Epidermal melanocyte (primary cell): ENCODE results near the gene SLC25A11.

ENCODE experiments used
- DNase-seq: peaks from one replicate; pipeline ENCODE4 v3.0.0; 2011; ENCODE audit warnings: low spot score; ENCODE audit not compliant: insufficient read length

SLC25A11 gene

GRCh38 chr17:4896332-4897197, 43.3 kb downstream of the SLC25A11 start:
- peak; percentile 4 for DNase-seq

DNA sequence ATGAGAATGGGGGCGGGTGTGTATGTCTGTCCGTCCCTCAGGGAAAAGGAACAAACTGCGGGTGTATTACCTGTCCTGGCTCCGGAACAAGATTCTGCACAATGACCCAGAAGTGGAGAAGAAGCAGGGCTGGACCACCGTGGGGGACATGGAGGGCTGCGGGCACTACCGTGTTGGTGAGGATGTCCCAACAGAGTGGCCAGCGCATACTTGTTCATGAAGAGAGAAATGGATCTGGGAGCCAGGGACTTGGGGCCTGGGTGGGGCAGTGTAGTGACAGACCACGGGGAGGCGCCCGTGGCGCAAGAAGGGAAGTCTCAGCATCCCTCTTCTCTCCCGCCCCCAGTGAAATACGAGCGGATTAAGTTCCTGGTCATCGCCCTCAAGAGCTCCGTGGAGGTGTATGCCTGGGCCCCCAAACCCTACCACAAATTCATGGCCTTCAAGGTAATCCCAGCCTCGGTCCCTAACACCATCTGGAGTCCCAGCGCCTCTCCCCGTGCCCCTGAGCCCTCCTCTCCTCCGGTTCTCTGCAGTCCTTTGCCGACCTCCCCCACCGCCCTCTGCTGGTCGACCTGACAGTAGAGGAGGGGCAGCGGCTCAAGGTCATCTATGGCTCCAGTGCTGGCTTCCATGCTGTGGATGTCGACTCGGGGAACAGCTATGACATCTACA, 44.1 kb downstream of the SLC25A11 start:
- DNase-seq: peak; percentile 4

GRCh38 chr17:4895121-4895520, 44.7 kb downstream of the SLC25A11 start:
- DNase-seq: no peak

DNA sequence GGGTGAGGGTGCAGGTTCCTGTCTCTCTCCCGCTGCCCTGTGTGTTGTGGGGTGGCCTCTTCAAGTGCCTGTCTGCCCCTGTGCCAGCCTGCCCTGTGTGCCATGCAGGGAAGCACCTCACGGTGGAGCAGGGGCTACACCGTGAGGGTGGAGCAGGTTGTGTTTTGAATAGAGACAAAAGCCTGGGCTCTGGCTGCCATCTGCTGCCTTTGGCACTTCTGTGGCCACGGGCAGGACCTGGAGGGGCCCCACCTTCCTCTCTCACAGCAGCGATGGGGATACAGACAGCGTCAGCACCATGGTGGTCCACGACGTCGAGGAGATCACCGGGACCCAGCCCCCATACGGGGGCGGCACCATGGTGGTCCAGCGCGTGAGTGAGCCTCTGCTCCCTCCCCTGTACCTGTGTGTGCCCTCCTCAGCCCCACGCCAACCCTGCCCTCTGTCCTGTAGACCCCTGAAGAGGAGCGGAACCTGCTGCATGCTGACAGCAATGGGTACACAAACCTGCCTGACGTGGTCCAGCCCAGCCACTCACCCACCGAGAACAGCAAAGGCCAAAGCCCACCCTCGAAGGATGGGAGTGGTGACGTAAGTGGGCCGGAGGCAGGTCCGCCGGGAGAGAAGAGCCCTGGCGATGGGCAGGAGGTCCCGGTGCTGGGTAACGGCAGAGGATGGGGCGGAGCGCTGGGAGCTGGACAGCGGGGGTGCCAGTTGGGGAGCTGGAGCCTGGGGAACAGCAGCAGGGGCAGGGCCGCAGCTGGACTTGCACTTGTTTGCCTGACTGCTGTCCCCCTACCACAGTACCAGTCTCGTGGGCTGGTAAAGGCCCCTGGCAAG, 45.9 kb downstream of the SLC25A11 start:
- peak; percentile 2 for DNase-seq

DNA sequence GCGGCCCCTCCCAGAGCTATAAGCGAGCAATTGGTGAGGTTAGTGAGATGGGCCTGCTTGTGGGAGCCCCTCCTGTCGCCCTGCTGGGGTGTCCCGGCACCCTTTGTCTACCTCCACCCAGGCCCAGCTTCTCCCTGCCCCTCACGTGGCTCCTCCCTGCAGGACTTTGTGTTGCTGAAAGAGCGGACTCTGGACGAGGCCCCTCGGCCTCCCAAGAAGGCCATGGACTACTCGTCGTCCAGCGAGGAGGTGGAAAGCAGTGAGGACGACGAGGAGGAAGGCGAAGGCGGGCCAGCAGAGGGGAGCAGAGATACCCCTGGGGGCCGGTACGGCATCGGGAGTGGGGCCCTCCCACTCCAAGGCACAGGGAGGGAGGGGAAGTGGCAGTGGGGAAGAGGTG, 46.6 kb downstream of the SLC25A11 start:
- DNase-seq: peak; percentile 4

DNA sequence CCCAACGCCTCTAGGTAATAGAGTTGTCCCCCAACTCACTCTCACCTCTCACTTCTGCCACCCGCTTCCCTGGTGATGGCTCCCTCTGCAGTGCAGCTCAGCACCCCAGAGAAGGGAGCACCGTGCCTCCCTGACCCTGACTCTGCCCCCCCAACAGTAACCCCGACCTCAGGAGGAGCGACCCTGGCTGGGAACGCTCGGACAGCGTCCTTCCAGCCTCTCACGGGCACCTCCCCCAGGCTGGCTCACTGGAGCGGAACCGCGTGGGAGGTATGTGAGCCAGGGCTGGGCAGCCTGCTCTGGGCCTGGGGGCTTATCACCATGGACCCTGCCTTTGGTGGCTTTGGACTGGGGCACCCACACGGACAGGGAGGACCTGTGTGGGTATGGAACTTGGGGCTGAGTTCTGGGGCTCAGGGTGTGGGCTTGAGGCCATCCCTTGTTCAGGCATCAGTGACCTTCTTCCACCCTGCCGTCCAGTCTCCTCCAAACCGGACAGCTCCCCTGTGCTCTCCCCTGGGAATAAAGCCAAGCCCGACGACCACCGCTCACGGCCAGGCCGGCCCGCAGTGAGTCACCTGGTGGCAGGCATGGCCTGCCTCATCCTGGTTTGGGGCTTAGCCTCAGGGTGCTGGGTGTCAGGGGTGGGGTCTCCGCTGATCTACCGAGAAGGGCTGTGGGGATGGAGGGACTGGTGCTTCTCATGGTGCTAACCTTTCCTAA, 47.2 kb downstream of the SLC25A11 start:
- no peak for DNase-seq

DNA sequence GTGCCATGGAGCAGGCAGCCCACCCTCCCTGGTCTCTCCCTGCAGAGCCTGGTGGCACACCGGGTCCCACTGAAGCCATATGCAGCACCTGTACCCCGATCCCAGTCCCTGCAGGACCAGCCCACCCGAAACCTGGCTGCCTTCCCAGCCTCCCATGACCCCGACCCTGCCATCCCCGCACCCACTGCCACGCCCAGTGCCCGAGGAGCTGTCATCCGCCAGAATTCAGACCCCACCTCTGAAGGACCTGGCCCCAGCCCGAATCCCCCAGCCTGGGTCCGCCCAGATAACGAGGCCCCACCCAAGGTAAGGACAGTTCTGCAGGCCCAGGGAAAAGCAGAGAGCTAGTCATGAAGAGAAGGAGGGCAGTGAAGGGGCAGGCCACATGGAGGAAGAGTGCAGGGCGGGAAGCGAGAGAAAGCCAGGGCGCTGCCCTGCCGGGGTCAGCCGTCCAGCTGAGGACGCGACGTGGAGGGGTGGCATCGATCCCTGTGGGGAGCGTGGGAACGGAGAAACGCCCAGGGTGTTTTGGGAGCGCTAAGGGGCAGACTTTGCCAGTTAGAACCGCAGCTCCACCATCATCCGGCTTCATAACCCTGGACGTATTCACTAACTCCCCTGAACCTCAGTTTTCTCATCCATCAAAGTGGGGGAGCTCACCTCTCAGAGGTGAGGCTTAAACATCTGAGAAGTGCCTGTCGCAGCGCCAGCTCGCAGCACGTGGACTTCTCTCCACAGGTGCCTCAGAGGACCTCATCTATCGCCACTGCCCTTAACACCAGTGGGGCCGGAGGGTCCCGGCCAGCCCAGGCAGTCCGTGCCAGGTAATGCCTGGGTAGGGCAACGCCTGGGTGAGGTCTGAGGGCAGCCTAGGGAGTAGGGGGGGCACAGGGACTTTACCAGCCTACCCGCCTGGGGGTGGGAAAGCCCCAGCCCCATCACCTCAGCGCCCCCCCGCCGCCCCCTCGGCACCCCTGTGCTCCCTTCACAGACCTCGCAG, 48.1 kb downstream of the SLC25A11 start:
- DNase-seq: peak; percentile 1

DNA sequence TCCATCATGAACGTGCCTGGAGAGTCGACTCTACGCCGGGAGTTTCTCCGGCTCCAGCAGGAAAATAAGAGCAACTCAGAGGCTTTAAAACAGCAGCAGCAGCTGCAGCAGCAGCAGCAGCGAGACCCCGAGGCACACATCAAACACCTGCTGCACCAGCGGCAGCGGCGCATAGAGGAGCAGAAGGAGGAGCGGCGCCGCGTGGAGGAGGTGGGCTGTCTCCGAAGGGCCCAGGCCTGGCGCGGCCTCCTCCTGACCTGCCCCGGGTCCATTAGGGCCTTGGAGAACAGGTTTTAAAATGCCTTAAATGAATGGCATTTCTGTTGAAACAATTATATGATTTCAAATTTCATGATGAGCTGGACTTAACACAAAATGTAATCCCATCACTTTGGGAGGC, 52.3 kb downstream of the SLC25A11 start:
- no peak for DNase-seq
